Left ventricle myocardium inferior (tissue), 1 donor: Measurements from ENCODE around the gene GPR183. TPM values are rescaled to one million over a fixed set of nuclear protein-coding genes. Genes with fewer than 3 reads are reported as not detected.

Experiments
- DNase-seq: peaks from one replicate; pipeline ENCODE4 v3.0.0-alpha.2; 2020
- H3K27ac ChIP-seq: fragments of 200-600 bp; replicated peaks from 2 replicates; pipeline ENCODE4 v1.8.0; 2021
- H3K27me3 ChIP-seq: fragments of 200-600 bp; 2 replicates; pipeline ENCODE4 v1.8.0; 2021; ENCODE audit warnings: low read depth
- H3K36me3 ChIP-seq: fragments of 200-600 bp; 2 replicates; pipeline ENCODE4 v1.8.0; 2021
- H3K4me1 ChIP-seq: fragments of 200-600 bp; 2 replicates; pipeline ENCODE4 v1.8.0; 2021
- H3K4me3 ChIP-seq: fragments of 200-600 bp; 2 replicates; pipeline ENCODE4 v1.8.0; 2021; ENCODE audit warnings: mild to moderate bottlenecking, moderate library complexity
- H3K9me3 ChIP-seq: fragments of 200-600 bp; replicated peaks from 2 replicates; pipeline ENCODE4 v1.8.0; 2021
- intact Hi-C: fragments of 100-400 bp; cut with micrococcal nuclease; formaldehyde crosslinking; loops from one replicate; pipeline ENCODE4 v1.11.0; 2022
- total RNA-seq: library from RNA; stranded (reverse); fragmentation: NEBNext Ultra II Directional; extraction: Animal tissue kit (Norgen Biotek cat#: 25700); gene quantifications from one replicate; pipeline ENCODE4 v1.2.1, GENCODE V29; 2021
- TF ChIP-seq, protein P1 (sequence below): fragments of 200-600 bp; IDR thresholded peaks from 2 replicates; pipeline ENCODE4 v1.8.0; 2021; ENCODE audit warnings: antibody characterized with exemption, mild to moderate bottlenecking, borderline replicate concordance
- donor health status: DM: no; HTN: yes; CAD: no; lungs with severe emphysema.

GPR183 gene
- total RNA-seq, 1 donor from 2014 or later: 1.7 TPM

DNA sequence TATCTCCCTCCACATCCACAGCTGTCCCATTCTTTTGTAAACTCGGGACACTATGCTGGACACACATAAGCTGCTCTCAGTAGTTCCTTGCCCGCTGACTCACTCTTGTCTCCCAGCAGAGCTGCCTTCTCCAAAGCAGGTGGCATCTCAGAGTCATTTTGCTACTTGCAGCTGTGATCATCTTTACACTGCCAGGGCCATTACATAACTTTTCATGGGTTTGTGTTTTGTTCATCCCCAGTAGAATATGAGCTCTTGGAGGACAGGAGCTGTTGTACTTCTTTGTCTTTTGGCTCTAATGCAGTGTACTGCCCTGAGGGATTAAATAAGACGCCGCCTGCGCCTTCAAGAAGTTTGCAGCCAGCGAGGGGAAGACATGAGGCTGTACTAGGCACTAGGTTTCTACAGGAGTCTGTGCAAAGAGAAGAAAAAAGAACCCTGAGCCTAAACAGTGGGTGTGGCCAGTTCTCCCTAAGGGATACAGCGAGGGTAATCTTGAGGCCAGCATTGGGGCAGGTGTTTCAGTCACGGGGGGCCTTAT, 40.8 kb upstream of the GPR183 start:
- TF ChIP-seq, protein P1, sequence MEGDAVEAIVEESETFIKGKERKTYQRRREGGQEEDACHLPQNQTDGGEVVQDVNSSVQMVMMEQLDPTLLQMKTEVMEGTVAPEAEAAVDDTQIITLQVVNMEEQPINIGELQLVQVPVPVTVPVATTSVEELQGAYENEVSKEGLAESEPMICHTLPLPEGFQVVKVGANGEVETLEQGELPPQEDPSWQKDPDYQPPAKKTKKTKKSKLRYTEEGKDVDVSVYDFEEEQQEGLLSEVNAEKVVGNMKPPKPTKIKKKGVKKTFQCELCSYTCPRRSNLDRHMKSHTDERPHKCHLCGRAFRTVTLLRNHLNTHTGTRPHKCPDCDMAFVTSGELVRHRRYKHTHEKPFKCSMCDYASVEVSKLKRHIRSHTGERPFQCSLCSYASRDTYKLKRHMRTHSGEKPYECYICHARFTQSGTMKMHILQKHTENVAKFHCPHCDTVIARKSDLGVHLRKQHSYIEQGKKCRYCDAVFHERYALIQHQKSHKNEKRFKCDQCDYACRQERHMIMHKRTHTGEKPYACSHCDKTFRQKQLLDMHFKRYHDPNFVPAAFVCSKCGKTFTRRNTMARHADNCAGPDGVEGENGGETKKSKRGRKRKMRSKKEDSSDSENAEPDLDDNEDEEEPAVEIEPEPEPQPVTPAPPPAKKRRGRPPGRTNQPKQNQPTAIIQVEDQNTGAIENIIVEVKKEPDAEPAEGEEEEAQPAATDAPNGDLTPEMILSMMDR: no peak
- DNase-seq: no peak
- H3K27ac ChIP-seq: no peak overlapping the region
- H3K4me3 ChIP-seq: no peak overlapping the region
- H3K9me3 ChIP-seq: no peaks in the 10 kb centered on the region
- intact Hi-C loops: no loop called here
- H3K36me3 ChIP-seq: peaks cover 71% of the 10 kb centered on the region
- no peaks in the 10 kb centered on the region for H3K4me1 ChIP-seq
- H3K27me3 ChIP-seq: no peaks in the 10 kb centered on the region

DNA sequence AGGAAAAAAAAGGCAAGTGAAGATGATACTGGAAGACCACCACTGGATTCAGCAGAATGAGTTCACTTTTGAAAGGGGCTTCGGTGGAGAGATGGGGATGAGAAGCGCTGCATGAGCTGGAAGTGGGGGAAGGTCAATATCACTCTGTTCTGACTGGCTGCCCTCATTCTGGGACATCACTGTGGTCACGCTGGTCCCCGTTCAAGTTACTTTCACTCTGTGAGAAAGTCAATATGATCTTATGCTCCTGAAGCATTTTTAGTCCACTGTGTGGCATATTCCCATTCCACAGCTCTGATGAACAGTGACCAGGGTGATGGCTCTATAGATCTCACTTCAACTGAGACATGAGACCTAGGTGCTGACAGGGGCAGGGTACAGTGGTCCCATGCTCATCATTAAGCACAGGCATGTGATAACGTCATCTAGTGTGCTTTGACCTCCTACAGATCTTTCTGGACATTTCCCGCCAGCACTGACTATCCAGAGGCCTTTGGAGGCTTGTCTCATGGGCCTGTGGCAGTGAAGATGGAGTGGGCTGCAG, 40.2 kb upstream of the GPR183 start:
- H3K9me3 ChIP-seq: no peaks in the 10 kb centered on the region
- no peak overlapping the region for H3K27ac ChIP-seq
- H3K4me3 ChIP-seq: no peak overlapping the region
- TF ChIP-seq, protein P1: no peak
- no peak for DNase-seq
- no peaks in the 10 kb centered on the region for H3K27me3 ChIP-seq
- no peaks in the 10 kb centered on the region for H3K4me1 ChIP-seq
- intact Hi-C loops: no loop called here
- peaks cover 77% of the 10 kb centered on the region for H3K36me3 ChIP-seq

DNA sequence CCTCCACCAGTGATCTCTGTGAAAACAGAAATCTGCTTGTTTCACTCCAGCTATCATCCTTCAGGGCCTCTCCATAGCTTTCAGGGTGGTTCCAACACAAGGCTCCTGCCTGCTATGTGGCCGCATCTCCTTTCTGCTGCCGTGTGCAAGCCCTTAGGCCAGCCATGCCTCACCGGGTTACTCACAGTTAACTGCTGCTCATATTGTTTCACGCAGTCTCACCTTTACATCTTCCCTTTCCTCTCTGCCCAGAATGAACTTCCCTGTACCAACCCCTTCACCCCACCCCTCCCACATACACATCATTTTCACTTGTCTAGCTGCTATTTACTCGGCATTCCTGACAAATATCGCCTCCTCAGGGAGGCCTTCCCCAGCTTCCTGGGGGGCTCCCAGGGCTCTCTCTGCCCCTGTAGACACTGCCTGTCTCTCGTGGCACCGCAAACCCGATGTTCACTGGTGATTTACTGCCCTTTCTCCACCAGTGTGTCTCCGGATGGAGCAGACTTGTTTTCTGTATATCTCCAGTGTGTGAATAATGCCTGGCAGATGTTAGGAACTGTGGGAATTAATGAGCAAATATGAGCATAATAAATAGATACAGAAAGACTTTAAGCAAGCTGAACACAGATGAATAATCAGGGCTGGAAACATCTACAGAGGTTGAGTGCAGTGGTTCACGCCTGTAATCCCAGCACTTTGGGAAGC, 39.3 kb upstream of the GPR183 start:
- TF ChIP-seq, protein P1: no peak
- H3K27ac ChIP-seq: no peak overlapping the region
- peaks cover 80% of the 10 kb centered on the region for H3K36me3 ChIP-seq
- DNase-seq: no peak
- no peaks in the 10 kb centered on the region for H3K9me3 ChIP-seq
- no peak overlapping the region for H3K4me3 ChIP-seq
- H3K4me1 ChIP-seq: no peaks in the 10 kb centered on the region
- H3K27me3 ChIP-seq: no peaks in the 10 kb centered on the region
- intact Hi-C loops: no loop called here

- Histone ChIP-seq H3K27me3 (no peaks in the 10 kb centered on the region), H3K9me3 (no peaks in the 10 kb centered on the region), H3K27ac (no peak overlapping the region), H3K4me1 (no peaks in the 10 kb centered on the region), H3K4me3 (no peak overlapping the region), H3K36me3 (peaks cover 85% of the 10 kb centered on the region)
- DNase-seq: no peak
- TF ChIP-seq, protein P1: no peak
- intact Hi-C loops: no loop called here
These were observed 38.1 kb upstream of the GPR183 start for GRCh38 chr13:99345345-99345744.

GRCh38 chr13:99344610-99345208, 37.5 kb upstream of the GPR183 start:
- TF ChIP-seq, protein P1: no peak
- DNase-seq: no peak
- H3K4me3 ChIP-seq: no peak overlapping the region

More at GRCh38 chr13:99344610-99345208, 37.5 kb upstream of the GPR183 start:
- Histone ChIP-seq H3K27me3 (no peaks in the 10 kb centered on the region), H3K27ac (no peak overlapping the region), H3K9me3 (no peaks in the 10 kb centered on the region), H3K36me3 (peaks cover 89% of the 10 kb centered on the region), H3K4me1 (no peaks in the 10 kb centered on the region)
- intact Hi-C loops: no loop called here
